ENCODE data around the gene CACNG7. TPM values are rescaled to one million over a fixed set of nuclear protein-coding genes. Genes with fewer than 3 reads are reported as not detected.
A peak's percentile ranks its signal among the peaks of the same experiment; 100 is the strongest.

Gene CACNG7
- total RNA-seq, 1 experiment from 2014 or later, result not detected

DNA sequence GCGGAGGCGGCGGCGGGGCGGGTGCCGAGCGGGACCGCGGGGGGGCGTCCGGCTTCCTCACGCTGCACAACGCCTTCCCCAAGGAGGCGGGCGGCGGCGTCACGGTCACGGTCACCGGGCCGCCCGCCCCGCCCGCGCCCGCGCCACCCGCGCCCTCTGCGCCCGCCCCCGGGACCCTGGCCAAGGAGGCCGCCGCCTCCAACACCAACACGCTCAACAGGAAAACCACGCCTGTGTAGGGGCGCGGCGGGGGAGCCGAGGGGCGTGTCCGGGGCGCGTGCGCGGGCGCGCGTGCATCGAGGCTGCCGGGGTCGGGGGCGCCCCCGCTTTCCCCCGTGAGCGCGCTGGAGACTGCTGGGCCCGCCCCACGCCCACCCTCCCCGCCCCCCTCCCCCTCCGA lies 73.5 kb downstream of the CACNG7 start:
- Histone ChIP-seq H3K36me3 (ENCODE audit: control insufficient read depth, insufficient read depth, low read length) (no peaks in the 10 kb centered on the region), H3K27me3 (replicated peaks; ENCODE audit: control insufficient read depth, insufficient read depth, low read length) (no peaks in the 10 kb centered on the region), H3K4me1 (no peaks in the 10 kb centered on the region), H3K9me3 (no peaks in the 10 kb centered on the region), H3K4me3 (ENCODE audit: low read depth, low read length) (peak overlapping the region; percentile 27)
- no peak for DNase-seq
- intact Hi-C loops (cut with micrococcal nuclease; ENCODE audit: unreplicated experiment), result loop anchor here (1.0 kb wide), 1 partner anchor 92 kb away; no protein-coding TSS in a partner anchor
- H3K9me3 Mint-ChIP-seq (ENCODE audit: unreplicated experiment), result peaks cover 22% of the 10 kb centered on the region
- ChIA-PET CTCF (no interaction called here), POLR2A (no interaction called here)
- no peak overlapping the region for H3K4me3 Mint-ChIP-seq (ENCODE audit: unreplicated experiment)
- no peaks in the 10 kb centered on the region for H3K27me3 Mint-ChIP-seq (ENCODE audit: insufficient read depth, unreplicated experiment)
- TF ChIP-seq, protein P1, sequence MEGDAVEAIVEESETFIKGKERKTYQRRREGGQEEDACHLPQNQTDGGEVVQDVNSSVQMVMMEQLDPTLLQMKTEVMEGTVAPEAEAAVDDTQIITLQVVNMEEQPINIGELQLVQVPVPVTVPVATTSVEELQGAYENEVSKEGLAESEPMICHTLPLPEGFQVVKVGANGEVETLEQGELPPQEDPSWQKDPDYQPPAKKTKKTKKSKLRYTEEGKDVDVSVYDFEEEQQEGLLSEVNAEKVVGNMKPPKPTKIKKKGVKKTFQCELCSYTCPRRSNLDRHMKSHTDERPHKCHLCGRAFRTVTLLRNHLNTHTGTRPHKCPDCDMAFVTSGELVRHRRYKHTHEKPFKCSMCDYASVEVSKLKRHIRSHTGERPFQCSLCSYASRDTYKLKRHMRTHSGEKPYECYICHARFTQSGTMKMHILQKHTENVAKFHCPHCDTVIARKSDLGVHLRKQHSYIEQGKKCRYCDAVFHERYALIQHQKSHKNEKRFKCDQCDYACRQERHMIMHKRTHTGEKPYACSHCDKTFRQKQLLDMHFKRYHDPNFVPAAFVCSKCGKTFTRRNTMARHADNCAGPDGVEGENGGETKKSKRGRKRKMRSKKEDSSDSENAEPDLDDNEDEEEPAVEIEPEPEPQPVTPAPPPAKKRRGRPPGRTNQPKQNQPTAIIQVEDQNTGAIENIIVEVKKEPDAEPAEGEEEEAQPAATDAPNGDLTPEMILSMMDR (IDR thresholded peaks at IDR 0.05; ENCODE audit: insufficient read depth in 1 of 2, low read depth in 1 of 2, low read length in 1 of 2, severe bottlenecking in 1 of 2, unreplicated experiment in 1 of 2), result no peak
- no peaks in the 10 kb centered on the region for H3K4me1 Mint-ChIP-seq (ENCODE audit: low read depth, unreplicated experiment)
- H3K27ac Mint-ChIP-seq (ENCODE audit: unreplicated experiment), result no peak overlapping the region
- BruUV-seq (replicated peaks), result no TSS peak
- H3K36me3 Mint-ChIP-seq (ENCODE audit: insufficient read depth, unreplicated experiment), result no peaks in the 10 kb centered on the region

DNA sequence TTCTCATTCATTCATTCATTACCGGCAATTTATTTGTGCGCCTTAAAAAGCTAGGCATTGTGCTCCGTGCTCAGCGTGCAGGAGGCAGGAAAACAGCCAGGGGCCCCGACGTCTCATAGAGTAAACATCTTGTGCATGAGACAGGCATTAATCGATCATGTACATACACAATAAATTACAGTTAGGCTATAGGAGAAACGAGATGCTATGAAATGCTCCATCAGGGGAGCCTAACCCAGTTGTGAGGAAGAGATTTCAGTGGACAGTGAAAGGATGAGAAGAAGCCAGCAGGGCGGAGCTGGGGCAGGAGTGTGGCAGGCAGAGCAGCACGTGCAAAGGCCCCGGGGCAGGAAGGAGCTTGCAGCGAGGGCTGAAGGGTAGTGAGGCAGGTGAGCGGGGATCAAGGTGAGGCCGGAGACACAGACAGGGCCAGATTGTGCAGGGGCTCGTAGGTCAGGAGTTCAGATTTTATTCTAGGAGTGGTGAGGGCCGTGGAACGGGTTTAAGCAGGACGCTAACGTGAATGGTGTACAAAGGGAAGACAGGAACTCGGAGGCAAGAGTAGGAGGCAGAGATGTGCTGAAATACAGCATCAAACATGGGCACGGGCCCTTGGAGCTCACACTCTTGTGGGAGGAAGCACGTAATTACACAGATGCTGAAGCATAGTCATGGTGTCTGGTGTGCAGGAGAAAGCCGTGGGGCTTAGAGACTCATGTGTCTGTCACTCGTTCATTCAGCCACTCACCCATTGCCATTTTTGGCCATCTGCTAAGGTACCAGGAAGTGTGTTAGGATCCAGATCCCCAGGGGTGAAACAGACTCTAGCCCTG lies 74.6 kb downstream of the CACNG7 start:
- Histone ChIP-seq H3K27me3 (replicated peaks; ENCODE audit: control insufficient read depth, insufficient read depth, low read length) (no peaks in the 10 kb centered on the region), H3K9me3 (no peaks in the 10 kb centered on the region), H3K4me3 (ENCODE audit: low read depth, low read length) (no peak overlapping the region; the same call in 1 of the 2 replicates), H3K4me1 (no peaks in the 10 kb centered on the region), H3K36me3 (ENCODE audit: control insufficient read depth, insufficient read depth, low read length) (no peaks in the 10 kb centered on the region)
- Mint-ChIP-seq H3K36me3 (ENCODE audit: insufficient read depth, unreplicated experiment) (no peaks in the 10 kb centered on the region), H3K27me3 (ENCODE audit: insufficient read depth, unreplicated experiment) (no peaks in the 10 kb centered on the region), H3K4me1 (ENCODE audit: low read depth, unreplicated experiment) (no peaks in the 10 kb centered on the region), H3K27ac (ENCODE audit: unreplicated experiment) (no peak overlapping the region), H3K9me3 (ENCODE audit: unreplicated experiment) (peaks cover 22% of the 10 kb centered on the region), H3K4me3 (ENCODE audit: unreplicated experiment) (no peak overlapping the region)
- intact Hi-C loops (cut with micrococcal nuclease; ENCODE audit: unreplicated experiment), result loop anchor here (1.0 kb wide), 1 partner anchor 93 kb away; no protein-coding TSS in a partner anchor
- ChIA-PET CTCF (no interaction called here), POLR2A (no interaction called here)
- TF ChIP-seq, protein P1 (IDR thresholded peaks at IDR 0.05; ENCODE audit: insufficient read depth in 1 of 2, low read depth in 1 of 2, low read length in 1 of 2, severe bottlenecking in 1 of 2, unreplicated experiment in 1 of 2), result no peak
- no peak for DNase-seq
- BruUV-seq (replicated peaks), result no TSS peak

DNA sequence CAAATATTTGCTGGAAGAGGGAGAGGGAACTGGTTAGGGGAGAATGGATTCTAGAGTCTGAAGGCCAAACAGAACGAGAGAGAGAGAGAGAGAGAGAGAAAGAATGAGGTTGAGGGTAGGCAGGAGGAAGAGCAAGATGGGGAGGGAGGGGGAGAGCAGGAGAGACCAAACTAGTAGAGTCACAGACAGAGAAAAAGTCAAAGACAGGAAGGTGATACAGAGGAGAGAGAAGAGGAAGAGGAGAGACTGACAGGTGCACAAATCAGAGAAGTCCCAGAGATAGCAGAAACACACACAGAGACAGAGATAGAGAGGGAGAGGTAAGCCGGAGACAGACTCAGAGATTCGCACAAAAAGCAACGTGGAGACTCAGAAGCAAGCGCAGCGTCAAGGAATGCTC lies 76.8 kb downstream of the CACNG7 start:
- intact Hi-C loops (cut with micrococcal nuclease; ENCODE audit: unreplicated experiment), result no loop called here
- Mint-ChIP-seq H3K4me1 (ENCODE audit: low read depth, unreplicated experiment) (no peaks in the 10 kb centered on the region), H3K9me3 (ENCODE audit: unreplicated experiment) (peaks cover 4% of the 10 kb centered on the region), H3K4me3 (ENCODE audit: unreplicated experiment) (no peak overlapping the region), H3K27ac (ENCODE audit: unreplicated experiment) (no peak overlapping the region), H3K27me3 (ENCODE audit: insufficient read depth, unreplicated experiment) (no peaks in the 10 kb centered on the region), H3K36me3 (ENCODE audit: insufficient read depth, unreplicated experiment) (no peaks in the 10 kb centered on the region)
- H3K36me3 ChIP-seq (ENCODE audit: control insufficient read depth, insufficient read depth, low read length), result no peaks in the 10 kb centered on the region
- no peaks in the 10 kb centered on the region for H3K27me3 ChIP-seq (replicated peaks; ENCODE audit: control insufficient read depth, insufficient read depth, low read length)
- CTCF ChIA-PET, result no interaction called here
- POLR2A ChIA-PET, result no interaction called here
- no peak overlapping the region for H3K4me3 ChIP-seq (ENCODE audit: low read depth, low read length)
- no peak for DNase-seq
- no TSS peak for BruUV-seq (replicated peaks)
- H3K4me1 ChIP-seq, result no peaks in the 10 kb centered on the region
- no peaks in the 10 kb centered on the region for H3K9me3 ChIP-seq
- TF ChIP-seq, protein P1 (IDR thresholded peaks at IDR 0.05; ENCODE audit: insufficient read depth in 1 of 2, low read depth in 1 of 2, low read length in 1 of 2, severe bottlenecking in 1 of 2, unreplicated experiment in 1 of 2), result no peak

Measured in Caco-2 (cell line).